Neural cell (in vitro differentiated cells): ENCODE measurements around the gene MAPK8IP2. TPM values are rescaled to one million over a fixed set of nuclear protein-coding genes. Genes with fewer than 3 reads are reported as not detected.
A peak's percentile ranks its signal among the peaks of the same experiment; 100 is the strongest.
"Not testable (repeated sequence)": the region's sequence is repeated elsewhere in the genome, so short reads cannot be mapped to it uniquely, and the experiment has no call there.

Experiments
- H2AFZ ChIP-seq: fragments of 200-600, 300-800 bp; sonication (generic), shearing (Covaris generic); 2 replicates; pipeline ENCODE4 v1.6.0; 2014; ENCODE audit warnings: low read depth, mild to moderate bottlenecking, antibody characterized with exemption, low read length, moderate library complexity
- H3F3A ChIP-seq: fragments of 200-600 bp; shearing (Covaris generic); 2 replicates; pipeline ENCODE4 v1.6.1; 2016; ENCODE audit warnings: mild to moderate bottlenecking, moderate library complexity, mixed read lengths, antibody characterized with exemption, low read length; ENCODE audit not compliant: insufficient read depth, poor library complexity, severe bottlenecking
- H3K27ac ChIP-seq: fragments of 200-600, 300-800 bp; sonication (generic), shearing (Covaris generic); 2 replicates; pipeline ENCODE4 v1.5.1; 2014; ENCODE audit warnings: mild to moderate bottlenecking, low read length, moderate library complexity
- H3K27me3 ChIP-seq: fragments of 300-800, 200-600 bp; sonication (generic), shearing (Covaris generic); 2 replicates; pipeline ENCODE4 v1.6.0; 2014; ENCODE audit warnings: mild to moderate bottlenecking, low read depth, low read length, moderate library complexity; ENCODE audit not compliant: insufficient read depth
- H3K36me3 ChIP-seq: fragments of 300-800, 200-600 bp; sonication (generic), shearing (Covaris generic); 2 replicates; pipeline ENCODE4 v1.5.1; 2014; ENCODE audit warnings: mild to moderate bottlenecking, antibody characterized with exemption, low read length, moderate library complexity; ENCODE audit not compliant: insufficient read depth
- H3K4me2 ChIP-seq: fragments of 300-800, 200-600 bp; sonication (generic), shearing (Covaris generic); 2 replicates; pipeline ENCODE4 v1.6.0; 2014; ENCODE audit warnings: mild to moderate bottlenecking, low read length
- H3K4me3 ChIP-seq: fragments of 300-800, 200-600 bp; sonication (generic), shearing (Covaris generic); 2 replicates; pipeline ENCODE4 v1.5.1; 2014; ENCODE audit warnings: mild to moderate bottlenecking, low read length, moderate library complexity
- H3K79me2 ChIP-seq: fragments of 200-600 bp; shearing (Covaris generic); replicated peaks from 2 replicates; pipeline ENCODE4 v1.6.0; 2014; ENCODE audit warnings: mild to moderate bottlenecking, low read length, moderate library complexity; ENCODE audit not compliant: insufficient read depth
- H3K9ac ChIP-seq: fragments of 300-800, 200-600 bp; sonication (generic), shearing (Covaris generic); 2 replicates; pipeline ENCODE4 v1.6.1; 2016; ENCODE audit warnings: mild to moderate bottlenecking, low read length, mixed read lengths
- H3K9me2 ChIP-seq: fragments of 200-600 bp; shearing (Covaris generic); 2 replicates; pipeline ENCODE4 v1.6.1; 2016; ENCODE audit warnings: mild to moderate bottlenecking, low read length, mixed read lengths; ENCODE audit not compliant: insufficient read depth
- H3K9me3 ChIP-seq: fragments of 200-600, 300-800 bp; sonication (generic), shearing (Covaris generic); 2 replicates; pipeline ENCODE4 v1.6.1; 2016; ENCODE audit warnings: mild to moderate bottlenecking, mixed run types, low read length, moderate library complexity, mixed read lengths
- H4K20me1 ChIP-seq: fragments of 200-600 bp; shearing (Covaris generic); 2 replicates; pipeline ENCODE4 v1.6.1; 2016; ENCODE audit warnings: mild to moderate bottlenecking, mixed run types; ENCODE audit not compliant: insufficient read depth
- CTCF ChIP-seq: fragments of 450-650 bp; IDR thresholded peaks from 2 replicates; pipeline ENCODE4 v1.5.1; 2014; ENCODE audit warnings: antibody characterized with exemption, mild to moderate bottlenecking, moderate library complexity; ENCODE audit not compliant: poor library complexity, severe bottlenecking
- EP300 ChIP-seq: fragments of 450-650 bp; conservative IDR thresholded peaks from 2 replicates; pipeline ENCODE4 v1.6.1; 2014; ENCODE audit warnings: antibody characterized with exemption, mild to moderate bottlenecking, moderate library complexity; ENCODE audit not compliant: poor library complexity, severe bottlenecking
- EZH2 ChIP-seq: fragments of 200-600, 300-800 bp; shearing (Covaris generic), sonication (generic); IDR thresholded peaks from 2 replicates; pipeline ENCODE4 v1.6.1; 2014; ENCODE audit warnings: antibody characterized with exemption, low read length, borderline replicate concordance, mild to moderate bottlenecking; ENCODE audit not compliant: insufficient read depth, poor library complexity, severe bottlenecking
- MXI1 ChIP-seq: fragments of 450-650 bp; conservative IDR thresholded peaks from 2 replicates; pipeline ENCODE4 v1.6.1; 2014; ENCODE audit warnings: antibody characterized with exemption, mild to moderate bottlenecking; ENCODE audit not compliant: poor library complexity, severe bottlenecking
- POLR2AphosphoS5 ChIP-seq: IDR thresholded peaks from 2 replicates; pipeline ENCODE4 v1.6.1; 2012
- RAD21 ChIP-seq: fragments of 450-650 bp; conservative IDR thresholded peaks from 2 replicates; pipeline ENCODE4 v1.6.1; 2014; ENCODE audit warnings: antibody characterized with exemption, mild to moderate bottlenecking, moderate library complexity
- REST ChIP-seq: IDR thresholded peaks from 2 replicates; pipeline ENCODE4 v1.6.1; 2012; ENCODE audit warnings: borderline replicate concordance
- SMC3 ChIP-seq: fragments of 450-650 bp; conservative IDR thresholded peaks from 2 replicates; pipeline ENCODE4 v1.6.1; 2014; ENCODE audit warnings: antibody characterized with exemption, mild to moderate bottlenecking, moderate library complexity; ENCODE audit not compliant: poor library complexity
- TAF1 ChIP-seq: IDR thresholded peaks from 2 replicates; pipeline ENCODE4 v1.6.1; 2012; ENCODE audit warnings: low read depth
- polyA plus RNA-seq: library from polyadenylated mRNA; depleted of rRNA; stranded (reverse); fragments of >200 nt; gene quantifications from 2 replicates; pipeline ENCODE4 v1.2.3, GENCODE V29; 2014

Gene MAPK8IP2
- polyA plus RNA-seq, 1 donor from 2014 or later = 48.0 TPM

- no peaks in the 10 kb centered on the region for H3F3A ChIP-seq
- H3K36me3 ChIP-seq = no peaks in the 10 kb centered on the region
- no peaks in the 10 kb centered on the region for H3K9me3 ChIP-seq
- no peak overlapping the region for H3K4me3 ChIP-seq
- H2AFZ ChIP-seq = no peak overlapping the region
- H3K4me2 ChIP-seq = no peak overlapping the region
- H3K27ac ChIP-seq = no peak overlapping the region
- no peaks in the 10 kb centered on the region for H3K79me2 ChIP-seq
- no peaks in the 10 kb centered on the region for H4K20me1 ChIP-seq
- TF ChIP-seq POLR2AphosphoS5 (no peak), MXI1 (no peak), SMC3 (no peak), RAD21 (no peak), EZH2 (no peak), EP300 (no peak), REST (no peak), CTCF (no peak), TAF1 (no peak)
- H3K27me3 ChIP-seq = no peaks in the 10 kb centered on the region
- no peak overlapping the region for H3K9ac ChIP-seq
- no peaks in the 10 kb centered on the region for H3K9me2 ChIP-seq
Measured at GRCh38 chr22:50640857-50641647, 40.5 kb downstream of the MAPK8IP2 start.

GRCh38 chr22:50641696-50642607 lies 41.4 kb downstream of the MAPK8IP2 start:
- Histone ChIP-seq H3K9me2 (no peaks in the 10 kb centered on the region), H4K20me1 (no peaks in the 10 kb centered on the region), H2AFZ (no peak overlapping the region), H3K79me2 (no peaks in the 10 kb centered on the region), H3K27me3 (no peaks in the 10 kb centered on the region), H3K4me3 (no peak overlapping the region), H3K36me3 (no peaks in the 10 kb centered on the region), H3K9ac (no peak overlapping the region), H3F3A (no peaks in the 10 kb centered on the region), H3K4me2 (no peak overlapping the region), H3K27ac (no peak overlapping the region), H3K9me3 (no peaks in the 10 kb centered on the region)
- TF ChIP-seq TAF1 (no peak), CTCF (peak; percentile 53)

- H3K4me2 ChIP-seq, H2AFZ ChIP-seq, H3K9me3 ChIP-seq, H3K27me3 ChIP-seq, H3K36me3 ChIP-seq, H3F3A ChIP-seq, H3K9ac ChIP-seq, H3K4me3 ChIP-seq, H3K9me2 ChIP-seq, H3K79me2 ChIP-seq, H4K20me1 ChIP-seq, H3K27ac ChIP-seq: not testable (repeated sequence)
Measured at GRCh38 chr22:50643021-50643820, 42.6 kb downstream of the MAPK8IP2 start.
